EL (cell line): ENCODE results near the gene NSF.
"Not testable (repeated sequence)": the region's sequence is repeated elsewhere in the genome, so short reads cannot be mapped to it uniquely, and the experiment has no call there.

Source experiments
- DNase-seq: peaks from one replicate; pipeline ENCODE4 v3.0.0-alpha.2; 2016

The NSF gene

DNA sequence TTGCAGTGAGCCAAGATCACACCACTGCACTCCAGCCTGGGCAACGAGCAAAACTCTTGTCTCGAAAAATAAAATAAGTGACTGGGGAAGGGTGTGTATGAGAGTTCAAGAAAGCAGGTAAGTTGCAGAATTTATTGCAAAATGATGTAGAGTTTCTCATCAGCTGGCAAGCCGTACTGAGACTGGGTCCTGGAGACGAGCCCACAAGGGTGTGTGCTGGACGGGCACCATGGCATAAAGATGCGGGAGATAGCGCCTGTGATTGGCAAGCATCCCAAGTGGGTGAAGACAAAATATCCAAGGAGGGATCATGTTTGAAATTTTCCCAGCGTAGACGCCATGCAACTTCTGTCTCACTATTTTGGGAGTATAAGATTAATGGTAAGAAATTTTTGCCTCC lies 168.7 kb downstream of the NSF start:
- DNase-seq, result no peak

DNA sequence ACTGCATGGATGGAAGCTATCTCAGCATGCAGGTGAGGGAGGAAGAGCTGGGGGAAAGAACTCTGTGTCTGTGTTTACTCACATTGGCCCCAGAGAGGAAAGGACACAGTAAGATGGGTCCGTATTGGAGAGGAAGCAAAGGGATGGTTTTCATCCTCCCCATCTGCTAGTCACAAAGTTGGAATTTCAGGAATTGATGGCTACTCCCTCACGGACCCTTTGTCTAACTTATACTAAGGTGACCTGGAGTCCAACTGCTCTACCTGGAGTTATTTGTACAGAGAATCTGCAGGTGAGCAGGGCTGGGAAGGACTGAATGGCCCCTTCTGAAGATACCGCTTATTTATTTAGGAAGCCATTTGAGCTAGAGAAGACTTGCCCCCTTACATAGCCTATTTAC lies 172.9 kb downstream of the NSF start:
- DNase-seq, result peak; percentile 43

DNA sequence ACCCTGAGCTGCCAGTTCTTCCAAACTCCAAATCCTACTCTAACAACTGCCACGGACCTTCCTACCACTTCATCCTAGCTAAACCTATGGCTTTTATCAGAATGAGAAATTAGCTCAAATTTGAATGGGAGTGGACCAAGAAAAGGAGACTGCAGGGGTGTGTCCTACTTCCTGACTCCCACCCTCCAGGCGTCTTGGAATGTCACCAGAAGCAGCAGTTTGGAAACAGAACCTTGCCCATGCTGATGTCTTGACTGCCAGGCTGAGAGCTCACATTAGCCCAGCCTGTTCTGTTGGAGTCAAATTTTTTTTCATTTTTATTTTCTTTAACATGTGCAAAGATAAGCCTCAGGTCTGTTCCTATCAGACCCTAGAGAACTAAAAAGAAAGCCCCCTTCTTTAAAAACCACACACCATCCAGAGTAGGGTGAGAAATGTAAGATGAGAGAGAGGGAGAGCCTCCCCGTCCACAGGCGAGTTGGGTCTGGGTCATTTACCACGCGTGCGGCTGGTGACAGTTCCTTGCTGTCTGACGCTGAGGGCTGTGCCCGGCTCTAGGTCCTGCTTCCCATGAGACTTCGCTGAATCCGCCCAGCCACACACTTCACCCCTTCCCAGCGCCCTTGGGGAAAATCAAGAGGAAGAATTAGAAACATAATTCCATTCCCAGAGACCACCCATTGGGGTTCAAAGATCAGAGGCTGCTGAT lies 173.7 kb downstream of the NSF start:
- peak; percentile 37 for DNase-seq

DNA sequence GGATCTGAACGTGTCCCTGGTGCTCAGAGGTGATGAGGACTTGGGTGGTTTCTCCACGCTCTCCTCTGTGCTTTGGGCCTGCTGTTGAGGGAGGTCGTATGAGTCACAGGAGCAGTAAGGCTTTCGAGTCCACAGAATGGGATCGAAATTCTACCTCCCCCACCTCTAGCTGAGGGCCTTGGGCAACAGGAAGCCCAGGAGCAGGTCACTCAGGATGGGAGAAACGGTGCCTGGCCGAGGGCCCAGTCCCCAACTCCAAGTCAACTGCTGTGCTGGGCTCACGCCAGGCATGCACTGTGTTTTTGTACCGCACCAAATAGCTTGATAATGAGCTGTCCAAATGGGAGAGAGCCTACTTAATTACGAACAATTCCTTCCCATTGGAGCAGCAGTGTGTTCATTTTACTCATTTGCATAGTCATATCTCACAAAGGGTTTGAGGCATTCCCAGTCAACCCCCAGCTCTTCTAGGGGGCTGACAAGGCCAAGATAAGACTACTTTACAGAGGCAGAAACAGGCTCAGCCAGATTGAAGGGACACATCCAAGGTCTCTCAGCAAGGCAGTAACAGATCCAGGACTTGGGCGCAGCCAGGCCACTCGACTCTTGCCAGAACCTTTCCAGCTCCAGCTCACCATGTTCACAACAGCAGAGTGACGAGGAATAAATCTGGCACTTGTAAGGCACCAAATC lies 174.4 kb downstream of the NSF start:
- DNase-seq, result peak; percentile 99

DNA sequence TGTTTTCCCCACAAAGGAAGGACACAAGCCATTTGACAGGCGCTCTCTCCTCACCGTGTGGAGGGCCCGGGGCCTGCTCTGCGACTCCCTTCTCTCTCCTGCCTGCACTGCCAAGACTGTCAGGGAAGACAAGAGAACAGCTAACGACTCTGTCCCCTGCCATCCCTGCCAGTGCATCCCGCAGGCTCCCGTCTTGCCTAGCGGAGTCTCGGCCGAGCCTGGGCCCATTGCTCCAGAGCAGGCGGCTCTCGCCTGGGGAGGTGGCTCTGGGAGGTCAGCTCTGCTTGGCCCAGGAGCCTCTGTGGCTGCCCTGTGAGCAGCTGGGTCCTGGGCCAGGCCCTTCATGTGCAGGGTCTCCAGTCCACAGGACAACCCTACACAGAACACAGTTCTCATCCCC lies 175.0 kb downstream of the NSF start:
- no peak for DNase-seq

DNA sequence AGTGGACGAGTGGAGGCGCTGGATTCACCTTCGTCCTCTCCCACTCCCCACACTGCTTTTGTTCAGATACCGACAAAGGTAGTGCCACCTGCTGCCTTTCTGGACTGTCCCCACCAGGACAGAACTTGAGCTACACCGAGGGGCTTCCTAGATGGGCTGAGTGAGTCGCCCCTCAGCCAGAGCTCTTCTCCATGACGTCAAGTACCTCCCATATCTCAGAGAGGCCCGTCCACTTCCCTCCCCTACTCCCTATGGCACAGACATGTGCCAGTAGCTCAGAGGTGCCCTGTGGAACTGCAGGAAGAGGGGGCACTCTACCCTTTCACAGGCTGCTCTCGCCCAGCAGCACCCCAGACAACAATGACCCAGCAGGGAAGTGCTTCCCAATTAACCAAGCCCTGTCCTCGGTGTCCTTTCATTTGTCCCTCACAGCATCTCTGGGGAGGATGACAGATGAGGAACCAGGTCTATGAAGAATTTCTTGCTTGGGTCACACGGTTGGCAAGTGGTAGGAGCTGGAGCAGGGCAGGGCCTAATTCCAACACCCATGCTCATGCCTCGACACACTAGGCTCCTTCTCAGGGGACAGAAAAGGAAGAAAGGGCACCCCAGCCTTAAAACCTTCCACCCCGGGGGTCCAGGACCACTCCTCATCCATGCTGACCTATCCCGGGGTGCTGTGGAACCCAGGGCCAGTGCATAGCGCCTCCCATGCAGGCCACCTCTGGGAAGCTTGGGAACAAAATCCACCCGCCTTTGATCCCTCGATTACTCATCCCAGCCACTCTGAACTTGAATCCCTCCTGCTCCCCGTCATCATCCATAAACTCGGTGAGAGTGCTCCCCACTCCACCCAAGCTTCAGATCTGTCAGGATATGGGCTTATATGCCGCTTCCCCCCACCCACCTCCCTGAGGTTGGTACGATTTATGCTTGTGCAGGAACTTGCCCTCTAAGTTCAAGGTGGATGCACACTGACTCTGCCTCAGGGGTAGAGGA lies 176.3 kb downstream of the NSF start:
- no peak for DNase-seq

DNA sequence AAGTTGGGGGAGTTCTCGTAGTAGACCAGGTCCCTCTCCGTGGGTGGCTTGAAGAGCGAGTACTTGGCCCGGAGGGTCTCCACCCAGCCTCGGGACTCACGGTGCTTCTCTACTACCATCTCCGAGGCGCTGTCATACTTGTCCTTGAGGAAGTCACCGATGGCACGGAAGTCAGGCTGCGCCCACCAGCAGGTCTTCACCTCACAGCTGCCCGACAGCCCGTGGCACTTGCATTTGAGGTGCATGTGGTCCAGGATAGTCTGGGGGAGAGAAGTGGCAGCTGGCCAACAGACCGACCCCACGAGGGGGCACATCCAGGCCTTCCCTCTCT lies 178.0 kb downstream of the NSF start:
- no peak for DNase-seq

DNA sequence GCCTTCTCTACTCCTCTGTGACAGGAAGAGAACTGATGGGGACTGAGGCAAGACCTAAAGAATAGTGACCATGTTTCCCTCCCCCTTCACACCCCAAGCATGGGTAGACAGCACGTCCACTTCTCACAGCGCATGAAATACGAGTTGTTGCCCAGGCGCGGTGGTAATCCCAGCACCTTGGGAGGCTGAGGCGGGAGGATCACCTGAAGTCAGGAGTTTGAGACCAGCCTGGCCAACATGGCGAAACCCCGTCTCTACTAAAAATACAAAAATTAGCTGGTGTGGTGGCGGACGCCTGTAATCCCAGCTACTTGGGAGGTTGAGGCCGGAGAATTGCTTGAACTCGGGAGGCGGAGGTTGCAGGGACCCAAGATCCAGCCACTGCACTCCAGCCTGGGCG lies 178.4 kb downstream of the NSF start:
- not testable (repeated sequence) for DNase-seq

DNA sequence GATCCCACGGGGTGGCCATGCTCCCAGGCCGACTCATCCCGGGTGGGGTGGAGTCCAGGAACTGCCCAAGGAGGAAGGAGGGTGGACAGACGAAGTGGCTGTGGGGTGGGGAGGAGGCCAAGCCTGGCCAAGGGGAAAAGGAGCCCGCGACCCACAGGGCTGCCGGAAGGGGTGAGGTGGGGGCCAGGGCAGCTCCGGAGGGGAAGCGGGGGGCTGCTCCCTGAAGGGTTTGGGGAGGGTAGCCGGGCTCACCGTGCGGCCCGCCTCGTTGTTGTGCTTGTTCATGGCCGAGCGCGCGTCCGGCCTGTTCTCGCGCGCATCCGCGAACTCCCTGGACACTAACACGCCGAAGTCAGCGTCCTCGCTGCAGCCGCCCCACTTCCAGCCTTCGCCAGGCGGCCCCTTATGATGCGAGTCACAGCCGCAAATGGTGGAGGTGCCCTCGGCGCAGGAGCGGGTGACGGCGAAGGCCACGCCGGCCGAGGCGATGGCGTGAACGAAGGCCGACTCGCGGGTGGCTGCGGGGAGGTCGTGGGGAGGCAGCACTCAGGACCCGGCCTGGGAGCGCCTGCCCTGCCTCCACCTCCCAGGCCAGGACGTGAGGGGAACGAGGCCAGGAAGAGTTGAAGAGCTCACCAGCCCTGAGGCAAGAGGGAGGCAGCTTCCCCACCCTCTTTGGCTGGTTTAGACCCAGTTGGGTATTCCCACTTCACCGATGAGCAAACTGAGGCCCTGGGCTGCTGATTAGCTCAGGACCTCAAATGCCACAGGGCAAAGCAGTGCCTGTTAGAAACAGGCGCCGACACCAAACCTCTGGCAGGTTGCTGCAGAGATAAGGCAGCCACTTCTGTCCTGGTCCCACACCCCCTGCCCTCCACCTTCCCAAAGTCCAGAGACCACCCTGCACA lies 179.3 kb downstream of the NSF start:
- peak; percentile 42 for DNase-seq

DNA sequence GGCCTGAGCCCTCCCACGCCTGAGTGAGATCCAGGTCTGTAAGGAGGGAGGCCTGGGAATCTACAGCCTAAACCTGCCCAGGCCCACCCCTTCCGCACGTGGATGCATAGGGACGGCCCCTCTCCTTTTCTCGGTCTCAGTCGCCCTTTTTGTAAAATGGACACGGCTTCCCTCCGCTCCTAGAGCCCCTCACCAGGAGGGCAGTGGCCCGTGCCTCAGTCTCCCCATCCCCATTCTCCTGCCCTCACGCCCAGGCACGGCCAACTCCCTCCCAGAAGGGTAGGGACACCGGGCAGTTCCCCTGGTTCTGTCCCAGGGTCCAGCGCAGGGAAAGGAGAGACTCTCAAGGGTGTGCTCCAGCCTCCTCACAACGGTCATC lies 180.0 kb downstream of the NSF start:
- DNase-seq, result no peak

DNA sequence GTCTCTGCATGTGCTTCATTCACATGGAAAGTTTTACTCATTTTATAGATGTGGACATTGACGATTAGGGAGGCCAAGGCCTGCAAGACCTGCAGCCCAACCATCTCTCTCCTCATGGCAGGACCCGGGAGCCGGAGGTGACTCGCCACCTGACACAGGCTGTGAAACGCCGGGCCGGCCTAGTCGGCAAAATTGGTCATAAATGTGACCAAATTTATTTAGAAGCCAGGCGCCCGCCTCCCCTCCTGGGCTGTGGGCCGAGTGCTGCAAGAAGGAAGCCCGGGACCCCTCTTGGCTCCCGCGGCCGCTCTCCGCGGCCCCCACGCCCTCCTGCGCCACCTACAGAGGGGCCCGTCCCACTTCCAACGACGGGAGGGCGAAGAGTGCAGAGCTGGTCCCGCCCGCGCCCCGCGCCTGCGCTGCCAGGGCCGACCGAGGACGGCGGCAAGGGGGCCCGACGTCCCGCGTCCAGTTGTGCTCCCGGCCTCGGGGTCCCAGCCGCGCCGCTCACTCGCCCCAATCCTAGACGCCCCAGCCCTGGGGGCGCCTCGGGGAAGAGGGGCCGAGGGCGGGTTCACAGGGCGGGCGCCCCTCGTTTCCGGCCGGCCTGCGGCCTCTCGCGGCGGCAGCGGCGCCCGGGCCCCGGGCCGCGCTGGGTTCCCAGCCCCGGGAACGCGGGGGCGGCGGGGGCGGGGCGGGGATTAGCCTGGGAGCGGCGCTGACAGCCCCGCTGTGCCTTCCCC lies 180.5 kb downstream of the NSF start:
- DNase-seq, result peak; percentile 65

DNA sequence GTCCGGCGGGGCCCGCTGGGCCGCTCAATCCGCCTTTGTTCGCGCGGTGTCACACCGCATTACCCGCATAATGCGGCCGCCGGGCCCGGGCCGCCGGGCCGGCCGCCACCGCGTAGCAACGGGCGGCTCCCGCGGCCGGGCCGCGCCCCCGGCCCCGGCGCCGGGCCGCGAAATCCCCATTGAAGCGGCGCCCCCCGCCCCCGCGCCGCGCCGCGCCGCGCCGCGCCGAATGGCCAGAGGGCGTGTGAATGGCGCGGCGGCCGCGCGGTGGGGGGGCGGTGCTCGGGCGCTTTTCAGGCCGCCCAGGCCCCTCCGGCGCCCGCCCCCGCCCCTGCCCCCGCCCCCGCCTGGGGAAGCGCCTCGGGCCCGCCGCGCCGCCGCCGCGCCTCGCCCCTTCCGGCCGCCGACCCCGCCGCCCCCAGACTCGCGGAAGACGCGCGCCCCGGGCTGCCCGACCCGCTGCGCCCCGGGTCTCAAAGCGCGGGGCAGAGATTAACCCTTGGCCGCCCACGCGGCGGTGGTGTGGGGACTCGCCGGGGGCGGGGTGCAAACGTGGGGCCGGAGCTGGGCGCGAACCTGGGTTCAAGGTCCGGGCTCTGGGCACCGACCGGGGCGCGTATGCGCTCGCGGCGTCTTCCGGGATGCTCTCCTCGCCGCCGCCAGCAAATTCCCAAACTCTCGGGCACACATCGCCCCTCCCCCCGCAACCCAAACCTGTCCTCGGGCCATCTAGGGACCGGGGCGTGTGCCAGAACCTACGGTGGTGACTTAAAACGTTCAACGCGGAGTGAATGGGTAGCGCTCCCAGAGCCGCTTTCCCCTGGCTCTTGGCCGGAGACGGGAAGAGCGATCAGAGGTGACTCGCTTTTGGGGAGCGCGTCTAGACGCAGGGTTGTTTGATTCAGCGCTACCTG lies 181.3 kb downstream of the NSF start:
- peak; percentile 69 for DNase-seq

DNA sequence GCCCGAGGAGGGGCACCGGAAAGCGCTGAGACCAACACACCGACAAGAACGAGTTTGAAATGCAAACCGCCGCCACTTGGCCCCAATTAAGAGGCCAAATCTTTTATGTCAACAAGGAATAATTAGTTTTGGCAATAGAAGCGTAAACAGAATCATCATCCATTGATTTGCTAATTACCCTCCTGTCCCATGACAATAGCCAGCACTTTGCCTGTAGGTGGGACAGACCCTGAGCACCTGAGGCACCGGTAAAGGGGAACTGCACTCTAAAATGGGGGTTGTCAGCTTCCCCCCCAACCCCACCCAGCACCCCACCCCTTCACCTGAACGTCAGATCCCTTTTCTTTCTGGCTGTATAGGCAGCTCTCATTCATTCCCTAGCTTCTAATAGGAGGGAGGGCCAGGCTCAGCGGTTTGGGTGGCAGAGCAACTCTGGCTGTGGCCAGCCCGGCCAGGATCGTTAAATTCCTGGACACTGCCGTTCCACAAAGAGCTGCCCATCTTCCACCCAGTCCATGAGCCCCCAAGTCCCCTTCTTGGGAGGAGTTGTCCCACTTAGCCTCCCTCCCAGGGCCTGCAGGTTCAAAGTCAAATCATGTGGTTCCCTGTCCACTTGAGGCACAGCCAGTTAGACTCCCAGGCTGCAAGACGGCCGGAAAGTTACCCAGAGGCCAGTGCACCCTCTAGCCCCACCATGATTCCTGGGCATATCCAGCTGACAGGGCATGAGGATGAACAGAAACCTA lies 182.2 kb downstream of the NSF start:
- no peak for DNase-seq

DNA sequence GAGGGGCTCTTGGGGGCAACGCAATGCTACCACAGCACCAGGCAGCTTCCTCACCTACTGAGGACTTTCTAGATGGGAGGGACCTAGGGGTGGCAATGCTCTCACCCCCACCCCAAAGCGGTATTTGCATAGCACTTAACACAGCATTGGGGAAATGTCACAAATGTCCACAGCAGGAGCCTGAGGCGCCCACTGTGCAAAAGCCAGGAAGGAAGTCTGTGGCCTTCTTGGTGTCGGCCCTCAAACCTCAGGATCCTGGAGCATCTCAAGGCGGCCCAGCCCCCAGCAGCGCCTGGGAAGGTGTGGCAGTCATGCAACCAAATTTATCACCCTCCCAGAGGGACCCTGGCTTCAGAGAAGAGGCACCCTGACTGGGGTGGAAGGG lies 182.7 kb downstream of the NSF start:
- no peak for DNase-seq

DNA sequence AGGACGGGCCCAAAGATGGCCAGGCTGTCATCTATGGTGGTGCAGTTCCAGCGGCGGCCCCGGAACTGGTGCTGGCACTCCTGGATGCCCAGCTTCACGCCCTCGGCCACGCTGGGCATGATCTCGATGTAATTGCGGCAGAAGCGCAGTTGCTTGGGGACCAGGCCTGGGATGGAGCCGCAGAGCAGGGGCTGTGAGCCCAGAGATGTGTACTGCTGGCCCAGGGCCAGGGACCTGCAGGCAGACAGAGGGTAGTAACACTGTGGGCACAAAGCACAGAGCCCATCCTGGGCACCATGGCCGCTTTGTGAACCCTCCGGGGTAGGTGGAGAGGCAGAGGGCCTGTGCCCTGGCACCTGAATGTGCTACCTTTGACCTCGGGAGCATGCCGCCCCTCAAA lies 183.2 kb downstream of the NSF start:
- DNase-seq, result no peak

DNA sequence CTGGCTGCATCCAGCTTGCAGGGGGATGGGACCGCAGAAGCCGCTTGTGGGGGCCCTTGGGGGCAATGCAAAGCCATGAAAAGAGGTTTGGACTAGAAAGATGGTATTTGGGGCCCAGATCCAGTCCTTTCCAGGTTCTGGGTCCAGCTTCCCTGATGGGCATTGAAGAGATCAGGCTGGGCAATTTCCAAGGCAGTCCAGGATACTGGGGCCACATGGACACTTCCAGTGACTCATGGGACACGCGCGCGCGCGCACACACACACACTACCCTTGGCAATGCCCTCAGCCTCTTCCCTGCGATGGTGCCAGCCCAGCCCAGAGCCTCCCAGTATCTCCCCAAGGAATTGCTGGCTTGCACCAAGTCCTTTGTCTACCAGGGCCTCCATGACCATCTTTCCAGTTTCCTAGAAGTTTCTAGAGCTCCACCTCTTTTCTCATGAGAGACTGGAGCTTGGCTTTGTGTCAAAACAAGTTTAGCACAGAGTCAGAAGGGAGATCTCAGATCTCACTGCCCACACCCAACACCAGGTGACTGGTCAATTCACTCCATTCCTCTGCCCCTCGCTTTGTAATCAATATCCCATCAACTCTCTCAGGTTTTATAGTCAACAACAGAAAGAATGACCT lies 183.8 kb downstream of the NSF start:
- DNase-seq, result no peak

DNA sequence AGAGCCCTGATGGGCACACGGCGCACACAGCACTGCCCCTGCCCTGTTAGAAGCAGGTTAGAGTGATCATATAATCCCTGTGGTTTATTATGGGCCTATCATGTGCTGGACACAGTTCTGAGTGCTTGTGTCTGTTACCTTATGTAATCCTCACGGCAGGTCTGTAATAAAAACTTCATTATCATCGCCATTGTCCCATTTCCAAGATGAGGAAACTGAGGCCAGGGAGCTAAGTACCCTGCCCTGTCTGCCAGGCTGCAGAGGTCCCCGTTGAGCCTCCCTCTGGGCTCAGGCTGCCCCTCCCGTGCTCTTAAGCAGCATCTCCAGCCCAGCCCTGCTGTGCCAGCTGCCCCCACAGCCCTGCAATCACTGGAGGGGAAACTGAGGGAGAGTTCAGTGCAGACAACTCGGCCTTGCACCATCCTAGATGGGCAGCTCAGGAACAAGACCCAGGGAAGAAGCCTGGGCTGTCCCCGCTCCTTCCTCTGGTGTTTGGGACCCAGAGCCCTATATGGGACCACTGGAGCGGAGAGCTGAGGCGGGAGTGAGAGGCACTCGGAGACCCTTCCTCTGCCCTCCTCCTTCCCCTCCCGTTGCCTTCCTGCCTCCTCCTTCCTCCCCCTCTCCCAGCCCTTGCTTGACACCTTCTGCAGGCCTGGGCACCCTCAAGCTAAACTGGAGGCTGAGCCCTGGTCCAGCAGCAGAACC lies 186.0 kb downstream of the NSF start:
- DNase-seq, result no peak

DNA sequence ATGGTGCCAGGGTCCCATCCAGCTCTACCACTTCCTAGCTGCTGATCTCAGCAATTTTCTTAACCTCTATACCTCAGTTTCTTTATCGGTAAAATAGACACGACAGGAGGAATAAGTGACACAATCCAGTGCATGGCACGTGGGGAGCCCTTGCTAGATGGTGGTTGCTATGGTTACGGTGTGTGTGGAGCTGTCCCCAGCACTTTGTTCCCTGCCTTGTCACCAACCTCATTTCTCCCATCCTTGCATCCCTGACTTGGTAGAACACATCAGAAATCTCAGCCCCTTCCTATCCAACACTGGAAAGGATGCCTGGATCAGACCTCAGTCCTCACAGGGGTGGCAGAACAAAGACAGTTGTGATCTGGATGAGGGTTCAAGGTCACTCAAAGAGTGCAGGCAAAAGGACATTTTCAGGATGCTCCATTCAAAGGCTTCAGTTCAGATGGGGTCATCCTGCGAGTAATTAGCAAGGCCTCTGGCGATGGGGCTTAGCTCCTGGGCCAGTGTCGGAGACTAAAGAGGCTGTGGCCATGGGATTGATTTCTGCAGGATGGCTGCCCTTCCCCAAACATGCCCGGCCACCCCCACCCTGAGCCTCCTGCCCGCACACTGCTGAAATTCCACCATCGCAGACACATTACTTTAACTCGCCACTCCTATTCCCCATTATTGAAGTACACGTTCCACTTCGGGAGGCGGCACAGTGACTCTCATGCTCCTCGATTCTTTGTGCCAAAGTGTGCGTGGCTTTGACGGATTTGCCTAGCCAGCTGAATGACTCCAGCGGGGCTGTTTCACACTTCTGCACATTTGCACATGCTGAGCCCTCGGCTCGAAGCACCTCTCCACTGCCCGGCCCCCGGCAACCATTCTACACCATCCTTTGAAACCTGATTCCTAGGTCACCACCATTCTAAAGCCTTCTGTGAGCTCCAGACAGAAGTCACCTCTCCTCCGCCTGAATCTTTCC lies 187.8 kb downstream of the NSF start:
- DNase-seq, result no peak
